OCI-LY3 (cell line): ENCODE results near the gene AKNA.

Experiments used
- EZH2phosphoT487 ChIP-seq: fragments of 200-600 bp; shearing (Covaris generic); IDR thresholded peaks from 2 replicates; pipeline ENCODE4 v1.6.1; 2018; ENCODE audit warnings: antibody characterized with exemption, mixed run types, low read depth
- TF ChIP-seq, protein P1 (sequence below): fragments of 200-600, 300-600 bp; sonication (generic); IDR thresholded peaks from 2 replicates; pipeline ENCODE4 v1.5.1; 2014; ENCODE audit warnings: antibody characterized with exemption, low read length, low read depth

DNA sequence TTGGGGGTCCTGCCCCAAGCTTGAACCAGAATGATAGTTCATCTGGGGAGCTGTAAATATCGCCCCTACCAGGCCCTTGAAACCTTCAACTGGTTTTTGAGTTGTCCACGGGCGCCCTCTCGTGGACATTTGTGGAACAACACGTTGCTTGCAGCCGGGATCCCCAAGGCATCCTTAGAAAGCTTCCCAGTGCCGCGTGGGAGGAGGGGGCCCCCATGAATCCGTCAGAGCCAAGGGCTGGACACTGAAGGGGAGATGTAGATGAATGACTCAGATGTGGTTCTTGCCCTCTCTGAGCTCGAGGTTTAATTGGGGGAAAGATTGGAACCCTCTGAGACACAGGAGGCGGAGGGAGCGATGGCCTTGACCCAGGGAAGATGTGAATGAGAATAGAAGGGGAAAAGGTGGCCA is 96.7 kb downstream of the AKNA start:
- TF ChIP-seq, protein P1, sequence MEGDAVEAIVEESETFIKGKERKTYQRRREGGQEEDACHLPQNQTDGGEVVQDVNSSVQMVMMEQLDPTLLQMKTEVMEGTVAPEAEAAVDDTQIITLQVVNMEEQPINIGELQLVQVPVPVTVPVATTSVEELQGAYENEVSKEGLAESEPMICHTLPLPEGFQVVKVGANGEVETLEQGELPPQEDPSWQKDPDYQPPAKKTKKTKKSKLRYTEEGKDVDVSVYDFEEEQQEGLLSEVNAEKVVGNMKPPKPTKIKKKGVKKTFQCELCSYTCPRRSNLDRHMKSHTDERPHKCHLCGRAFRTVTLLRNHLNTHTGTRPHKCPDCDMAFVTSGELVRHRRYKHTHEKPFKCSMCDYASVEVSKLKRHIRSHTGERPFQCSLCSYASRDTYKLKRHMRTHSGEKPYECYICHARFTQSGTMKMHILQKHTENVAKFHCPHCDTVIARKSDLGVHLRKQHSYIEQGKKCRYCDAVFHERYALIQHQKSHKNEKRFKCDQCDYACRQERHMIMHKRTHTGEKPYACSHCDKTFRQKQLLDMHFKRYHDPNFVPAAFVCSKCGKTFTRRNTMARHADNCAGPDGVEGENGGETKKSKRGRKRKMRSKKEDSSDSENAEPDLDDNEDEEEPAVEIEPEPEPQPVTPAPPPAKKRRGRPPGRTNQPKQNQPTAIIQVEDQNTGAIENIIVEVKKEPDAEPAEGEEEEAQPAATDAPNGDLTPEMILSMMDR = peak; percentile 90
- no peak for TF ChIP-seq EZH2phosphoT487
